ENCODE measurements around the gene MARCHF10.
"Not testable (repeated sequence)": the region's sequence is repeated elsewhere in the genome, so short reads cannot be mapped to it uniquely, and the experiment has no call there.

The MARCHF10 gene

DNA sequence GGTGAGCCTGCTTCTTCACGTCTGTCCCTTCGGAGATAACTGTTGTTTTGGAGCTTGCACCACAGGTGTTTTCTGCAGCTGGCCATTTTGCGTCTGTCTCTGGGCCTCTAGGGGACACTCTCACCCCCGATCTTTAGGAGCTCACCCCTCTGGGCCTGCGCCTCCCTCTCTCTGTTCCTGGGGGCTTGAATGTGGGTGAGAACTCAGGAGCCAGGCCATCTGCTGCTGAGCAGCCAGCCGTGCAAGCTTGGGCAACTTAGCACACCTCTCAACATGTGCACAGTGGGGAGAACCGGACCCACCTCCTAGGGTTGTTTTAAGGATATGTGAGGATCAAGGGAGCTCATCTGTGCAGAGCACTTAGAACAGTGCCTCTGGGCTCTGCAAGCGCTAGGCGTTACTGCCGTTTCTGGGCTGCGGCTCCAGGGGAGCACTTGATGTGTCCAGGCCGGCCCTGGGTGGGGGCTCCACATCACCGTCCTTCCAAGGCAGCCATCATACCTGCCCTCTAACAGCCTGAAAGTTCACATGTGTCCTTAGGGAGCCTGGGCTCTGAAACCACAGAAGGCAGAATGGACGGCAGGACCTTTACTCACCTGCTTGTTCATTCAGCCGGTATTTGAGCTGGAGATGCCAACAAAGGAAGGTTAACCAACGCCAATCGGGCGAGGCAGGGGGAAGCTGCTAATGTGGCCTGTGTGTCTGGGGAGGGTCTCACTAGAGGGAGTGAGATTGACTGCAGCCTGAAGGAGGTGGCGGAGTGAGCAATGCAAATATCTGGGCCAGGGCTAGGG is 114.3 kb downstream of the MARCHF10 start:
- DNase-seq = no peak

- DNase-seq = no peak
These were observed 115.2 kb downstream of the MARCHF10 start for GRCh38 chr17:62692721-62693431.

DNA sequence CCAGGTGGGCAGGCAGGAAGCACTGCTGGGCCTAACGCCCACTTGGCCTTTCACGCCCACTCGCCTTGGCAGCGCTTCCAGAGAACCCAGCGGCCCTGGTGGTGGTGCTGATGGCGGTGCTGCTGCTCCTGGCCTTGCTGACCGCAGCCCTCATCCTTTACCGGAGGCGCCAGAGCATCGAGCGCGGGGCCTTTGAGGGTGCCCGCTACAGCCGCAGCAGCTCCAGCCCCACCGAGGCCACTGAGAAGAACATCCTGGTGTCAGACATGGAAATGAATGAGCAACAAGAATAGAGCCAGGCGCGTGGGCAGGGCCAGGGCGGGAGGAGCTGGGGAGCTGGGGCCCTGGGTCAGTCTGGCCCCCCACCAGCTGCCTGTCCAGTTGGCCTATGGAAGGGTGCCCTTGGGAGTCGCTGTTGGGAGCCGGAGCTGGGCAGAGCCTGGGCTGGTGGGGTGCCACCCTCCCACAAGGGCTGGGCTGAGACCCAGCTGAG is 115.9 kb downstream of the MARCHF10 start:
- DNase-seq = no peak

DNA sequence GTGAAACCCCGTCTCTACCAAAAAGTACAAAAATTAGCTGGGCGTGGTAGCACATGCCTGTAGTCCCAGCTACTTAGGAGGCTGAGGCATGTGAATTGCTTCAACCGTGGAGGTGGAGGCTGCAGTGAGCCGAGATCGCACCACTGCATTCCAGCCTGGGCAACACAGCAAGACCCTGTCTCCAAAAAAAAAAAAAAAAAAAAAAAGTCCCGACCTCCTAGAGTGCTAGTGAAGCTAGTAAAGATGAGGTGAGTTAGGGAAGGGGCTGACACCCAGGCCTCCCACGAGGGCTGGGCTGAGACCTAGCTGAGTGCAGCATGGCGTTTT is 116.6 kb downstream of the MARCHF10 start:
- DNase-seq = not testable (repeated sequence)

DNA sequence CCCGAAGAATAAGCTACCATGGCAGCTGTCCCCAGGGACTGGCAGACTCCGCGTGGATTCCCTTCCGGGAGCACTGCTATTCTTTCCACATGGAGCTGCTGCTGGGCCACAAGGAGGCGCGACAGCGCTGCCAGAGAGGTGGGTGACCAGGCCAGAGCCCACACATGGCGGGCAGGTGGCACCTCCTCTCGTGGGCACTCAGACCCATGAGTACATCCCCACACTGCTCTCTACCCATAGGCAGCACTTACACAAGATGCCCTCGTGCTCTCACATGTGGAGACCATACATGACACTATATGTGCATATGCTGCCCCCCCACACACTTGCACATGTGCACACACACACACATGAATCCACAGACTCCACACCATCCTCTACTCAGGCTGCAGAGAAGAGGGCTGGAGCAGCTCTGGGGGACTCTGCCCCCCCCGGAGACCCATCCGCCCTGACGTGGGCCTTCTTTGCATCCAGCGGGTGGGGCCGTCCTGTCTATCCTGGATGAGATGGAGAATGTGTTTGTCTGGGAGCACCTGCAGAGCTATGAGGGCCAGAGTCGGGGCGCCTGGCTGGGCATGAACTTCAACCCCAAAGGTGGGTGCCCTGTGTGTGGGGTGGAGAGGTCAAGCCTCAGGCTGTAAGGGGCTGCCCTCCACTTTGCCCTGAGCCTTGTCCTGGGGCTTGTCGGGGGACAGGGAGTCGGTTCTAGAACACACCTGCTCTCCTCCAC is 117.8 kb downstream of the MARCHF10 start:
- DNase-seq = no peak

DNA sequence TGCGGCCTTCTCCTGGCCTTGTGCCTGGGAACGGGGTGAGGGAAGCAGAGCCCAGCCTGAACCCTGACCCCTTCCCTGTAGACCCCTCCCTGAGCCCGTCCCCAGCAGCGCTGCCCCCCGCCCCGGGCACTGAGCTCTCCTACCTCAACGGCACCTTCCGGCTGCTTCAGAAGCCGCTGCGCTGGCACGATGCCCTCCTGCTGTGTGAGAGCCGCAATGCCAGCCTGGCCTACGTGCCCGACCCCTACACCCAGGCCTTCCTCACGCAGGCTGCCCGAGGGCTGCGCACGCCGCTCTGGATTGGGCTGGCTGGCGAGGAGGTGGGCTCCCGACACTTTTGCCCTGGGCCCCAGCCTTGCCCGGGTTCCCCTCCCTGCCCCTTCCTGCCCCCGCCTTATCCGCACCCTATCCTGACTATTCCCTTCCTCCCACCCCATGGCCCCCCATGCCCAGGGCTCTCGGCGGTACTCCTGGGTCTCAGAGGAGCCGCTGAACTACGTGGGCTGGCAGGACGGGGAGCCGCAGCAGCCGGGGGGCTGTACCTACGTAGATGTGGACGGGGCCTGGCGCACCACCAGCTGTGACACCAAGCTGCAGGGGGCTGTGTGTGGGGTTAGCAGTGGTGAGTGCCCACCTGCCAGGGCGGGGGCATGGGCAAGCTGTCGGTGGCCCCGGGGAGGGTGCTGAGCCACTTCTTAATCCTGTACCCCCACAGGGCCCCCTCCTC is 118.5 kb downstream of the MARCHF10 start:
- DNase-seq = no peak

GRCh38 chr17:62688398-62689160 is 119.5 kb downstream of the MARCHF10 start:
- no peak for DNase-seq

- DNase-seq = no peak
These were observed 120.1 kb downstream of the MARCHF10 start for GRCh38 chr17:62687997-62688396.

- no peak for DNase-seq
These were observed 123.9 kb downstream of the MARCHF10 start for GRCh38 chr17:62684179-62684578.

DNA sequence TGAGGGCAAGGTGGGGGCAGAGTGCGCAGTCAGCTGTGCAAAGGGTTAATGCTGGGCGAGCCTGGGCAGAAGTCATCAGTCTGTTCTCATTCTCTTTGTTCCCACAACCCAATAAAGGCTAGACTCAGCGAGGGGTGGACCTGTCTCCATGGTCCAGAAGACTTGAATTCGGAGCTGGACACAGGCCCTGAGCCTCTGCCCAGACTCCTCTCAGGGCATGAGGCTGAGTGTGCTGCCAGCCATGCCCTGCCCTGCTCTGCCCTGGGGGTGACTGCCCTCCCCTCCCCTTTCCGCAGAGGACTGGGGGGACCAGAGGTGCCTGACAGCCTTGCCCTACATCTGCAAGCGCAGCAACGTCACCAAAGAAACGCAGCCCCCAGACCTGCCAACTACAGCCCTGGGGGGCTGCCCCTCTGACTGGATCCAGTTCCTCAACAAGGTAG is 126.2 kb downstream of the MARCHF10 start:
- no peak for DNase-seq

- DNase-seq = no peak
These were observed 126.8 kb downstream of the MARCHF10 start for GRCh38 chr17:62681061-62681938.

DNA sequence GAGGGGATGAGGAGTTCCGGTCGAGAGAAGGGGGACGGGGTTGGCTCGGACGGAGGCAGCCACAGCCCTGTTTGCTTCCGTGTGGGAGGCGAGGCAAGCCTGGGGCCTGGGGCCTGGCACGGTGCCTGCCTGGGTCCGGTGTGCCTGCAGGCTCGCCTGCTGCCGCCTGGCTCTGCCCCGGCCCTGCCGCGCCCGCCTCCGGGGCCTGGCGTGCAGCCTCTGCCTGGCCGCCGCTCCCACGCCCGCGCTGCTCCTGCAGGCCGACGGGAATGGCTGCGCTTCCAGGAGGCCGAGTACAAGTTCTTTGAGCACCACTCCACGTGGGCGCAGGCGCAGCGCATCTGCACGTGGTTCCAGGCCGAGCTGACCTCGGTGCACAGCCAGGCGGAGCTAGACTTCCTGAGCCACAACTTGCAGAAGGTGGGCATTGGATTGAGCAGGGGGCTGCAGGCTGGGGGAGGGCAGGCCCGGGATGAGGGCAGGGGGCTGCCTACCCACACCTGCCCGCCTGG is 127.5 kb downstream of the MARCHF10 start:
- DNase-seq = no peak

DNA sequence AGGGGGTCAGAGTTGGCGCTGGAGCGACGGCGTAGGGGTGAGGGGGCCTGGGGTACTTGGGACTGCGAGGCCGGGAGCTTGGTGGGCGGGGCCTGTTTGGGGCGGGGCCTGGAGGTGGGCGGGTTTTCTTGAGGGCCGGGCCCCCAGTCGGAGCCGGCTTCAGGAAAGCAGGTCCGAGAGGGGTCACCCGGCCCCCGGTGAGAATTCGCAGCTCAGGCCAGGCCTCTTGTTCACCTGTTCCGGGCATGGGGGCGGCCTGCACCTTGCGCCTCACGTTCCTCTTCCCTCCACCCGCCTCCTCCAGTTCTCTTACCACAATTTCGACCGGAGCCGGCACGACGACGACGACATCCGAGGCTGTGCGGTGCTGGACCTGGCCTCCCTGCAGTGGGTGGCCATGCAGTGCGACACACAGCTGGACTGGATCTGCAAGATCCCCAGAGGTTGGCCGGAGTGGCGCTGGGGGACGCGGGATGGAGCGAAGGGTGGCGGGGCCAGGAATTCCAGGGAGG is 128.2 kb downstream of the MARCHF10 start:
- no peak for DNase-seq

DNA sequence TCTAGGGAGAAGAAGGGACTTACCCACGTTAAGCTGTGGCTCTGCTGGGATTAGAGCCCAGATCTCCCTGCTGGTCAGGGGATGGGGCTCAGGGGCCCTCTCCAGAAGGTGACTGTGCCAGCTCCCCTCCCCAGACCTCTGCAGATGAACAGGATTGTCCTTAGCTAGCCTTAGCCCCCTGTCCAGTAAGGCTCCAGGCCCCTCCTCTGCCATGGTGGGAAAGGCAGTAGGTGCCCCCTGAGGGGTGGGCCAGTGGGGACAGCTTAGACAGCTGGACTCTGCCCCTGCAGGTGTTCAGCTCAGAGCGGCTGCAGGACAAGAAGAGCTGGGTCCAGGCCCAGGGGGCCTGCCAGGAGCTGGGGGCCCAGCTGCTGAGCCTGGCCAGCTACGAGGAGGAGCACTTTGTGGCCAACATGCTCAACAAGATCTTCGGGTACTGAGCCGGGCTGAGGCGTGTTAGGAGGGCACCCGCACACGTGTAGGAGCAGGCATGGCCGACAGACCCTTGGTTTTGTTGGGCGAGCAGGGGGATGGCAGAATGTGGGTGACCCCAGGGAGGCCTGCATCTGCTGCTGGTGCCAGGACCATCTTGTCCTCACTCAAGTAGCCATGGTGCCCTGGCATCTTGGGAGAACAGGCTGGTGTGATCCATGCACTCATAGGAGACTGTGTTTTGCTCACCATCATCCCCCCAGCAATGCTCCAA is 129.7 kb downstream of the MARCHF10 start:
- DNase-seq = no peak

DNA sequence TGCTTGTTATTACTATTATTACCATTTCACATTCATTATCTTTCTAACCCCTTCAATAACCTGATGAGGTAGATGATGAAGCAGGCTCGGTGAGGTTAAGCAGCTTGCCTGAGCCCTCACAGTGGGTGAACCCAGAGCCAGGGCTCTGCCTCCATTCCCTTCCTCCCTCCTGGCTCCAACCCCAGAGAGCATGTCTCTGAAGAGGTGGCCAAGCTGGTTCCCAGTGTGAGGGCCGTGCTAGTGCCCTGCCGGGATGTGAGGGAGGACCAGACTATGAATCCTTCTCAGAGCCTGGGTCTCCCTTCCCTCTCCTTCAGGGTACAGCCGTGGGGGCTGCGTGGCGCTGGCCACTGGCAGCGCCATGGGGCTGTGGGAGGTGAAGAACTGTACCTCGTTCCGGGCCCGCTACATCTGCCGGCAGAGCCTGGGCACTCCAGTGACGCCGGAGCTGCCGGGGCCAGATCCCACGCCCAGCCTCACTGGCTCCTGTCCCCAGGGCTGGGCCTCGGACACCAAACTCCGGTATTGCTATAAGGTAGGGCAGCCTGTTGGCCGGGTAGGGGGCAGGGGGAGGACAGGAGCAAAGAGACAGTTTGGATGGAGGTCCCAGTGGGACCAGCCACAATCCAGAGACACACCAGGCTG is 131.0 kb downstream of the MARCHF10 start:
- DNase-seq = no peak

- DNase-seq = no peak
These were observed 131.7 kb downstream of the MARCHF10 start for GRCh38 chr17:62676231-62676943.

GRCh38 chr17:62675701-62676100 is 132.4 kb downstream of the MARCHF10 start:
- DNase-seq = no peak

DNA sequence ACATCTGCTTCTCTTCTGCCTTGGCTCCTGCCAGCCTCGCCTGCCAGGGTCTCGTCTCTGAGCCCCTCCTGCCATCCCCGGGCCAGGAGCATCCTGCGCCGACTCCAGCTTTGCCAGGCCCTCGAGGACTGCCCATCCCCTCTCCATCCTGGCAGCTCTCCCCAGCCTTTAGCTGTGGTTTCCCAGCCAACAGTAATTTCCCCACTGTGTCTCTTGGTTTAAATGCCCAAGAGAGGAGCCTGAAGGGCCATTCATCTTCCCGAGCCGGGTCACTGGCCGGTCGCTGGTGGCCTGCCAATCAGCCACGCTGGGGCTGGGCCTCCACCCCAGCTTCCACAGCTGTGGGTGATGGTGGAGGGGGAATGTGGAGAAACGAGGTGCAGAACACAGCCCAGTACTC is 132.9 kb downstream of the MARCHF10 start:
- no peak for DNase-seq

DNA sequence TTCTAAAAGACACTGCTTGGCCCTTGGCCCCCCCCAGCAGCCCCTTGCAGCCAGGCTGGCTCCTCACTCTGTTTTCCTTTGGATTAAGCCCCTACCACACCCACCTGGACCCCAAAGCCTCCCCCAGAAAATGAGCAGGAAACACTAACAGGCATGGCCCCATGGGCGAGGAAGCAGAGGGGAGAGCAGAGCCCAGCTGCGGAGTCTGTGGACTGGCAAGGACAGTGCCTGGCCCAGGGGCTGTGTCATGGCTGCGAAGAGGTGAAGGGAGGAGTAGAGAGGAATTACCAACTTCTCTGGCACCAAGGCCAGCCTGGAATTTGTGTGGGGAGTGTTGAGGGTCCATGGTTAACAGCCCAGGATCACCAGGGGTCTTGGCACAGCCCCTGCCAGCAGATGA is 133.3 kb downstream of the MARCHF10 start:
- DNase-seq = no peak
